ENCODE data around the gene SLC16A14. TPM values are rescaled to one million over a fixed set of nuclear protein-coding genes. Genes with fewer than 3 reads are reported as not detected.

The SLC16A14 gene
- total RNA-seq, 1 donor from 2014 or later = 4.9 TPM

- Mint-ChIP-seq H3K9me3 (ENCODE audit: low read depth) (no peaks in the 10 kb centered on the region), H3K4me3 (ENCODE audit: unreplicated experiment) (no peak overlapping the region), H3K27me3 (ENCODE audit: low read depth) (no peaks in the 10 kb centered on the region), H3K36me3 (ENCODE audit: low read depth) (peaks cover 3% of the 10 kb centered on the region), H3K4me1 (ENCODE audit: low read depth) (peaks cover 28% of the 10 kb centered on the region), H3K27ac (ENCODE audit: unreplicated experiment) (no peak overlapping the region)
- no peak for TF ChIP-seq CTCF (IDR thresholded peaks at IDR 0.05)
- DNase-seq (ENCODE audit: low spot score) = no peak
These were observed 18.6 kb downstream of the SLC16A14 start for GRCh38 chr2:230050136-230050535.

- TF ChIP-seq CTCF (IDR thresholded peaks at IDR 0.05) = no peak
- no peak for DNase-seq (ENCODE audit: low spot score)
- H3K27me3 Mint-ChIP-seq (ENCODE audit: low read depth) = no peaks in the 10 kb centered on the region
- H3K9me3 Mint-ChIP-seq (ENCODE audit: low read depth) = no peaks in the 10 kb centered on the region
- no peak overlapping the region for H3K4me3 Mint-ChIP-seq (ENCODE audit: unreplicated experiment)
- H3K4me1 Mint-ChIP-seq (ENCODE audit: low read depth) = peaks cover 10% of the 10 kb centered on the region
- H3K27ac Mint-ChIP-seq (ENCODE audit: unreplicated experiment) = no peak overlapping the region
- H3K36me3 Mint-ChIP-seq (ENCODE audit: low read depth) = peaks cover 3% of the 10 kb centered on the region
These were observed 20.6 kb downstream of the SLC16A14 start for GRCh38 chr2:230048010-230048671.

- Mint-ChIP-seq H3K9me3 (ENCODE audit: low read depth) (peaks cover 4% of the 10 kb centered on the region), H3K4me3 (ENCODE audit: unreplicated experiment) (no peak overlapping the region), H3K27me3 (ENCODE audit: low read depth) (no peaks in the 10 kb centered on the region), H3K36me3 (ENCODE audit: low read depth) (peaks cover 3% of the 10 kb centered on the region), H3K27ac (ENCODE audit: unreplicated experiment) (no peak overlapping the region), H3K4me1 (ENCODE audit: low read depth) (no peaks in the 10 kb centered on the region)
- DNase-seq (ENCODE audit: low spot score) = no peak
- no peak for TF ChIP-seq CTCF (IDR thresholded peaks at IDR 0.05)
These were observed 22.2 kb downstream of the SLC16A14 start for GRCh38 chr2:230046491-230046890.

GRCh38 chr2:230043461-230043860 is 25.3 kb downstream of the SLC16A14 start:
- H3K36me3 Mint-ChIP-seq (ENCODE audit: low read depth) = peaks cover 3% of the 10 kb centered on the region
- H3K4me3 Mint-ChIP-seq (ENCODE audit: unreplicated experiment) = no peak overlapping the region
- H3K27me3 Mint-ChIP-seq (ENCODE audit: low read depth) = no peaks in the 10 kb centered on the region
- H3K4me1 Mint-ChIP-seq (ENCODE audit: low read depth) = peaks cover under 1% of the 10 kb centered on the region
- no peak for TF ChIP-seq CTCF (IDR thresholded peaks at IDR 0.05)
- H3K27ac Mint-ChIP-seq (ENCODE audit: unreplicated experiment) = no peak overlapping the region
- H3K9me3 Mint-ChIP-seq (ENCODE audit: low read depth) = peaks cover 4% of the 10 kb centered on the region
- DNase-seq (ENCODE audit: low spot score) = no peak

- peaks cover 4% of the 10 kb centered on the region for H3K9me3 Mint-ChIP-seq (ENCODE audit: low read depth)
- H3K4me3 Mint-ChIP-seq (ENCODE audit: unreplicated experiment) = no peak overlapping the region
- no peak for TF ChIP-seq CTCF (IDR thresholded peaks at IDR 0.05)
- no peak for DNase-seq (ENCODE audit: low spot score)
- H3K4me1 Mint-ChIP-seq (ENCODE audit: low read depth) = peaks cover 3% of the 10 kb centered on the region
- peaks cover 3% of the 10 kb centered on the region for H3K36me3 Mint-ChIP-seq (ENCODE audit: low read depth)
- H3K27ac Mint-ChIP-seq (ENCODE audit: unreplicated experiment) = no peak overlapping the region
- H3K27me3 Mint-ChIP-seq (ENCODE audit: low read depth) = no peaks in the 10 kb centered on the region
These were observed 25.7 kb downstream of the SLC16A14 start for GRCh38 chr2:230043025-230043424.
